Adipose tissue (tissue), 3 donors: ENCODE data around the gene DGKH. TPM values are rescaled to one million over a fixed set of nuclear protein-coding genes. Genes with fewer than 3 reads are reported as not detected.

Source experiments
- H3K27ac ChIP-seq: one replicate; pipeline ENCODE4 v1.5.1; 2013; ENCODE audit warnings: low read depth, low read length
- WGBS, 3 donors: extraction: QIAGEN DNeasy Blood & Tissue Kit; methylation state at CpG; one replicate each; pipeline ENCODE4 v1.1.7; 2013; 5-methylcytosine and 5-hydroxymethylcytosine counted together
- polyA plus RNA-seq, 3 donors: library from polyadenylated mRNA; stranded (reverse); fragments of 200-250 nt; gene quantifications; one replicate each; pipeline ENCODE4 v1.2.3, GENCODE V29; 2013
- donor health status: healthy with polysubstance abuse.
- donor health status: Bipolar disorder and iron deficiency.
- donor health status: healthy.

The DGKH gene
- polyA plus RNA-seq, 3 donors, result 0.47 to 1.7 (median 1.4) TPM

DNA sequence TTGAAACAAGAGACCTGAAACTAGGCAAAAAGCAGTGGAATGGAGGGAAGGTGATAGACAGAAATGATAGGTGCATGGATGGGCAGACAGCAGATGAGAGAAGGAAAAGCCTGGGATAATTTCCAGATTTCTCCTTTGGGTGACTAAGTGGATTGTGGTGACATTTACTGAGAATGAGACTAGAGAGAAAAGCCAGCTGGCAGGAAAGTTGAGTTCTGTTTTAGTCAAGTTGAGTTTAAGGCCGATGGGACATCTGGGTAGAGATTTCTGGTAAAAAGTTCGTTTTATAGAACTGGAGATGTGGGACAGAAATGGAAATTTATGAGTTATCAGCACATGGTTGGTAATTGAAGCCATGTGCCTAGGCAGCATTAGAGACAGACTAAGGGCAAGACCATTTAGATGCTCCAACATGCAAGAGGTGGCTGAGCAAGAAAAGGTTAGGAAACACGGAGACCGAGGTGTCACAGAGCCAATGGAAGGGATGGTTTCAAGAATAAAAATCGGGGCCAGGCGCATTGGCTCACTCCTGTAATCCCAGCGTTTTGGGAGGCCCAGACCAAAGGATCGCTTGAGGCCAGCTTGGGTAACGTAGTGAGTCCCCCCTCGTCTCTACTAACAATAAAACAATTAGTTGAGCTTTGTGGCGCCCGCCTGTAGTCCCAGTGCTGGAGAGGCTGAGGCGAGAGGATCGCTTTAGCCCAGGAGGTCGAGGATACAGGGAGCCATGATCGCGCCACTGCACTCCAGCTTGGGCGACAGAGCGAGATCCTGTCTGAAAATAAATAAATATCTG is 9.6 kb upstream of the DGKH start:
- WGBS, 3 donors, result 92 to 94% (median 92%) methylated on average over 19 of the region's 19 CpGs
- H3K27ac ChIP-seq, result no peak overlapping the region

DNA sequence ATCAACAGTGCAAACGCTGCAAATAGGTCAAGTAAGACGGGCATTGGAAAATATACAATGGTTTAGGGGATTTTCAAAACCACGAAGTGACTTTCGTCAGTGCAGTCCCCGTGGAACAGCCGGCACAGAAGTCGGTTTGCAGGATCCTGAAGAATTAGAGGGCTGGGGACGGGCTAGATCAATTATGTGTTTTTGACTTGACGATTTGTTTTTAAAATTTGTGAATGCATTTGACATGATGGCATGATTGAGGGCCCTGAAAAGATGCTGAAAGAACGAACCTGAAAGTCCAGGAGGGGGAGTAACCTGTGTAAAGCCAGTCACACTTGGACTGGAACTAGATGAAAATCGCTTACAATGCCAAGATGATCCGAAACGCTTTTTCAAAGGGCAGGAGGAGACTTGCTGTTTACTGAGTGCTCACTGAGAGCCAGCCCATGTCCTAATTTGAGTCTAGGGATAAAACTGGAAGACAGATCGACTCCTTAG is 8.9 kb upstream of the DGKH start:
- H3K27ac ChIP-seq, result no peak overlapping the region
- WGBS, 3 donors, result 20 to 27% (median 21%) methylated on average over 14 of the region's 14 CpGs

DNA sequence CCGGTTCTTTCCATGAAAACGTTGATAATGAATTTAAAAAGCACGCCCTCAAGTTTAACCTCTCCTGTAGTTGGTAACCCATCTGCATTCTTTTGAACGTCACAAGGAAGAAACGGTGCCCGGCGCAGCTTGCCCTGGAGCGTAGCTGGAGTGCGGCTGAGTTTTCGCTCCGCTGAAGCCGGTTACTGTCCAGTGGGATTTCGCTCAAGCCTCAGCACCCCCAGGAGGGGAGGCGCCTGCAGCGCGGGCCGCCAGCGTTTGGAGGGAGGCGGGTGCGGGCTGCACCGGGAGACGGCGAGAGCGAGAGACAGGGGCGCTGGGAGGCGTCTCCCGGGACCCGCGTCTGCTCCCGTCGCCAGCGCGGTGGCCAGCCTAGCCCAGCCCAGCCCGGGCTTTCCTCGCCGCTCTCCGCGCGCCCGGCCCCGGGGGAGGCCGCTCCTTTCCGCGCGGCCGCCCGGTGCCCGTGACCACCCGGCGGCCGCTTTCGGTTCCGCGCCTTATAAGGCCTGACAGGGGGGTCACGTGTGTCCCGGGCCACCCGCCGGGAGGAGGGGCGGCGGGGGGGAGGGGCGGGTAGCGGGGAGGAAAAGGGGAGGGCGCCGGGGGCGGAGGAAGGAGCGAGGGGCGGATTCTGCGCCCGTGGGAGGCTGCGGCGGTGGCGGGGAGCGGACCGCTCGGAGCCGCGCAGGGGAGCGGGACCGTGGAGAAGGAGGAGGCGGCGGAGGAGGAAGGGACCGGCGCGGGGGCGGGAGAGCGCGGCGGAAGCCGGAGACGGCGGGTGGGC is 8.3 kb upstream of the DGKH start:
- peak overlapping the region; percentile 55 for H3K27ac ChIP-seq
- 0 to 1% (median 0%) methylated on average over 69 to 90 of the region's 91 CpGs for WGBS, 3 donors

DNA sequence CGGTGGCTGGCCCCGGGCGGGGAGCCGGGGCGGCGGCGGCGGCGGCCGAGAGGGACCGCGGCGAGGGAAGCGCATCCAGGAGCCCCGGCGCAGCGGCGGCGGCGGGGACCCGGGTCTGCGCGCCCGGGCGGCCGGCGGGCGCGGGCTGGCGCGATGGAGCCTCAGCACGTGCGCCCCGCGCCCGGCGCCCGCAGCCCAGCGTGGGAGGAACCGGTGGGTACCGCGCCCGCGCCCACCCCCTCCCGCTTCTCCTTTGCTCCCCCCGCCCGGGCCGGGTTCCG is 7.8 kb upstream of the DGKH start:
- H3K27ac ChIP-seq, result peak overlapping the region; percentile 55
- 0 to 1% (median 0%) methylated on average over 12 to 47 of the region's 49 CpGs for WGBS, 3 donors

DNA sequence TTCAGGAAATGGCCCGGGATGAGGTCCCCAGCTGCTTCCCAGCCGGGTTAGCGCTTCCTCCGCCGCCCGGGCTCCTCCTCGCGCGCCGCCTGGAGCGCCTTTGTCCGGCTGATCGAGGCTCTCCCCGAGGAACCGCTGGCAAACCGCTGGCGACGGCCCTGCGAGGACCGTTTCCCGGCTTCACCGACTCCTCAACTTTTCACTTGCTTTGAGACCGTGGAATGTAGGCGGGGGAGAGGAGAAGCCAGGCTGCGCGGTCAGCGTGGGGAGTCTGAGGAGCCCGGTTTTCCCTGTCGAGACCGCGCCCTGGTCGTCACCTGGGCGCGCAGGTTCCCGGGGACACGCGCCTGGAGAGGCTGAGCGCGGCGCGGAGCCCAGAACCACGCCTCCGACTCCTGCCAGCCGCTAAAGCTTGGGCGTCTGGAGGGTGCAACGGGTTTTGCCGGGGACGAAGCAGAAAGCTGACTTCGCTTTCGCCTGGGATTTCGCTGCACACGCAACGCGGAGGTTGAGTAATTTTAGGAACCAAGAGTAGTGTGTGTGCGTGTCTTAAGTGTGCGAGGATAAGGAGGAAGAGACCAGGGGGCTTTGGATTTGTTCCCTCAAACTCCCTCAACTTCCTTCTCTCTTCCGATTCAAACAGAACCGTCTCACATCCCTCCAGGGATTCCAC is 7.3 kb upstream of the DGKH start:
- WGBS, 3 donors, result 0 to 1% (median 1%) methylated on average over 57 to 58 of the region's 58 CpGs
- peak overlapping the region; percentile 55 for H3K27ac ChIP-seq

DNA sequence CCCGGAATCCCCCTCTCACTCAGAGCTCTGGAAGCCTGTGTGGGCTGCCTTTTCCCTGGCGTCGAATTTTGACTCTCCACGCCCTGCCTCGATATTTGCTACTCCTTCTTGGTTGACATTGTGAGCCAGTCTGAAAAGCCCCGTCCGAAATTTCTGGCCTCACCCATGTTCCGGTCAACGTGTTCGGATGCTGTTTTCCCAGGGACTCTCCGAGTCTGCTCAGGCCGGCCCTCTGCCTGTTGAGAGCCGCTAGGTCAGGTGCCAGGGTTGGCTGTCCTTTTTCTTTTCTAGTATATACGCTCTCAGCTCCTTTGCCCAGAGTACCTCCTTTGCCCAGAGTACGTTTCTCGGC is 6.8 kb upstream of the DGKH start:
- 4 to 8% (median 6%) methylated on average over 16 of the region's 16 CpGs for WGBS, 3 donors
- no peak overlapping the region for H3K27ac ChIP-seq

DNA sequence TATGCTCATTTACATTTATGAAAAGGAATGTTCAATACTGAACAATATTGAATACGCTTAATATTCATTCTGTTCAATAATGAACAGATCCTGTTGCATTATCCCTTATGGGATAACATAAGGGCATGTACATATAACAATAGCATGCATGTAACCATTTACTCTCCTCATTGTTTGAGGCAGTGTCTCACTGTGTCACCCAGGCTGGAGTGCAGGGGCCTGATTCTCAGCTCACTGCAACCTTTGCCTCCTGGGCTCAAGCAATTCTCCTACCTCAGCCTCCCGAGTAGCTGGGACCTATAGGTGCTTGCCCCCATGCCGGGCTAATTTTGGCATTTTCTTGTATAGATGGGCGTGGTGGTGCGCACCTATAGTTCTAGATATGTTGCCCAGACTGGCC is 4.8 kb upstream of the DGKH start:
- no peak overlapping the region for H3K27ac ChIP-seq
- 80 to 99% (median 98%) methylated on average over 5 of the region's 5 CpGs for WGBS, 3 donors

DNA sequence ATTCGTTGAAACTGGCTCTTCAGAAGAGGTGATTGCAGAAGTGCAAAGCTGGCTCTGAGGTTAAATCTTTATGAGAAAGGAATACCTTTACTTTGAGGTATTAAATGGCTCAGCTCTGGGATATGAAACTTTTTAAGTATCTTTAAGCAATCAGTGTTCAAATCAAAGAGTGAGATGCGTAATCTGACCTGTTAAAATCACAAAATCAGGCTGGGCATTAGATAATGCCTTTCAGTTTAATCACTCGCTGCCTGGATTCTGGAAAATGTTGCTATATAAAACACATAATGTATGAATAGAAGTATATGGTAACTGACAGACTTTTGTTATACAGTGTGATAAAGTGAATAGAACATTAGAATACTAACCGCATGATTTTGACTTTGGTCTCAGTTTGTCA is 2.0 kb upstream of the DGKH start:
- no peak overlapping the region for H3K27ac ChIP-seq
- 94 to 98% (median 94%) methylated on average over 4 of the region's 4 CpGs for WGBS, 3 donors

DNA sequence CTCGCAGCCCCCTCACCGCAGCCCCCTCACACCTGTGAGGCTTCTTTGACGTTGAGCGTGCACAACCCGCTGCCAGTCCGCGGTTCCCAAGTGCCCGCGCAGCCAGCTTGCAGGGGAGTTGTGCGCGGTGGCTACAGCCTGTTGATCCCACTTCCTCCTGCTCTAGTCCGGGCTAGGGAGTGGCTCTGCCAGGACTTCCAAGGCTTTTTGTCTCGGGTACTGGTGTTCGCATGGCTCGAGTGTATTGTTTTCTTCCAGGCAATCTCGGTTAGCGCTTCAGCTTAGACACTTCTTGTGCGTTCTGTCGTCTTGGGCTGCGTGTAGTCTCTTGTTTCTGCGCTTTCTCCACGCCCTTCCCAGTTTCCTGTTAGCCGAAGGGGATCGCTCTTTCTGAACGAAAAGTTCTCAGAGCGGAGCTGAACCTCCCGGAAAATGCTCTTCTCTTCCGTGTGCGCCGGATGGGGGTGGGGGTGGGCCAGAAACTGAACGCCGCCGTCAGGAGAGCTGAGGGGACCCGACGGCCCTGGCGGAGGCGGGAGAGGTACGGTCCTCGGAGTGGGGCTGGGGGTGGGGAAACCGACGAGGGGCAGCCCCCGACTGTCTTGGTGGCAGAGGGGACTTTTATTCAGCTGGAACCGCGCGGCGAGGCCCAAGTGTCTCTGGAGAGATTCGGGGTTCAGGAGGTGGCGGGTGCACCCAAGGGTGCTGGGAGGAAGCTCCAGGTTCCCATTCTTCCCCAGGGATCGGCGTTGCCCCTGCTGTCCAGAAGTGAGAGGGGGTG is 697 bp upstream of the DGKH start:
- WGBS, 3 donors, result 1 to 2% (median 2%) methylated on average over 41 to 50 of the region's 50 CpGs
- H3K27ac ChIP-seq, result no peak overlapping the region

DNA sequence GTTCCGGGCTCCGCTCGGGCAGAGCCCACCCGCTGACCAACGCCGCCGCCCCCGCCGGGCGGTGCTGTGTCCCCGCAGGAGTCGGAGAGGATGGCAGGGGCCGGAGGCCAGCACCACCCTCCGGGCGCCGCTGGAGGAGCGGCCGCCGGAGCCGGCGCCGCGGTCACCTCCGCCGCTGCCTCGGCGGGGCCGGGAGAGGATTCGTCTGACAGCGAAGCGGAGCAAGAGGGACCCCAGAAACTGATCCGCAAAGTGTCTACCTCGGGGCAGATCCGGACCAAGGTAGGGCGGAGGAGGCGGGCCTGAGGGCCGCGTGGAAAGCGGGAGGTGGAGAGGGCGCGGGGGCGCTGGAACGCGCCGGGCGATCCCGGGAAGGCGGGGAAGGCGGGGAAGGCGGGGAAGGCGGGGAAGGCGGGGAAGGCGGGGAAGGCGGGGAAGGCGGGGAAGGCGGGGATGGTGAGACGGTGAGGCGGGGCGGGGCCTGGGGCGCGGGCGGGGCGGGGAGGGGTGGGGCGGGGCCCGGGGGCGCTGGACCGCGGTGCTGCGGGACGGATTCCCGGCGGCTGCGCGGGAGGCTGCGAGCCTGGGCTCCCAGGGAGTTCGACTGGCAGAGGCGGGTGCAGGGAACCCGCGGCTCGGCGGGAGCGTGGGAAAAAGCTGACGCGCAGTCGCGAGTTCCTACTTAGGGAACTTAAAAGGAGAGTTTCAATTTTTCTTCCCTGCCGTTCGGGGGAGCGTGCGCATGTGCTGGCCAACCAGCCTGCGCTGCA is 421 bp downstream of the DGKH start:
- no peak overlapping the region for H3K27ac ChIP-seq
- WGBS, 3 donors, result 0% methylated on average over 55 to 91 of the region's 91 CpGs

DNA sequence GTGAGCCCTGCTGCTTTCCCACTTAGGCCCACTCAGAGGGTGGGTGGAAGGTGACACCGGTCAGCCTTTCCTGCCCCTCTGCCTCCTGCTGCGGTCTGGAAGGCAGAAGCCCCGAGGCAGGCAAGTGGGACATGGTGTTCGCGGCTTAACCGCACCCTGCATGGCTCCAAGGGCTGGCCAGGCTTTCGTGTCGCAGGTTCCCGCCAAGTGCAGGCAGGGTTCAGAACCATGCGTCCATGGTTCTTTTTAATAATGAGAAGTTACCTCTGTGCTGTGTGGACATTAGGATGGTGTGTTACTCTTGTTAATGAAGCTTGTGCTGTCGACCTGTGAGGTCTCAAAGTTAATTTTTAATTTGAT is 986 bp downstream of the DGKH start:
- WGBS, 3 donors, result 3 to 8% (median 4%) methylated on average over 11 of the region's 11 CpGs
- no peak overlapping the region for H3K27ac ChIP-seq

DNA sequence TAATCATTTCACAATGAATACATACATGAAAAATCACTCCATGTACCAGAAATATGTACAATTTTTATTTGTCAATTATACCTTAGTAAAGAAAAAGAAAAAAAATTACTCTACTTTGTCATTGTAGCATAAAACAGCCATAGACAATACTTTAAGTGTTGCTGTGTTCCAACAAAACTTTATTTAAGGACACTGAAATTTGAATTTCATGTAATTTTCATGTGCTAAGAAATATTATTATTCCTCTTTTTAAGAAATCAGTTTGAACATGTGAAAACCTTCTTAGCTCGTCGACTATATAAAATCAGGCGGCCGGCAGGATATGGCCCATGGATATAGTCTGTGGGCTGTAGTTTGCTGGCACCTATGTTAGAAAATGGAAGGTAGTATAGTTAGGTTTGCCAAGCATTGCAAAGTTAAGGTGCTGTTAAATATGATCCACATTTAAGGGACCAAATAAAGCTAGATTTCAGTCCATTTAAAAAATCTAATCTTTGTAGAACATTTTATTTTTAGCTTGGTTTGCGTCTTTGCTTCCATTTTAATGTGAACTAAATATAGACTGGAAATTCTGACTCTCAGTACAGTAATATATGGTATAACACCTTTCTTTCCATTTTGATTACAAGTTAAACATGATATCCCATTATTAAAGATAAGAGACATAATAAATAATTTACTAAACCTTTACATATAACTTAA is 6.5 kb downstream of the DGKH start:
- H3K27ac ChIP-seq, result no peak overlapping the region
- 85 to 88% (median 86%) methylated on average over 5 of the region's 5 CpGs for WGBS, 3 donors

DNA sequence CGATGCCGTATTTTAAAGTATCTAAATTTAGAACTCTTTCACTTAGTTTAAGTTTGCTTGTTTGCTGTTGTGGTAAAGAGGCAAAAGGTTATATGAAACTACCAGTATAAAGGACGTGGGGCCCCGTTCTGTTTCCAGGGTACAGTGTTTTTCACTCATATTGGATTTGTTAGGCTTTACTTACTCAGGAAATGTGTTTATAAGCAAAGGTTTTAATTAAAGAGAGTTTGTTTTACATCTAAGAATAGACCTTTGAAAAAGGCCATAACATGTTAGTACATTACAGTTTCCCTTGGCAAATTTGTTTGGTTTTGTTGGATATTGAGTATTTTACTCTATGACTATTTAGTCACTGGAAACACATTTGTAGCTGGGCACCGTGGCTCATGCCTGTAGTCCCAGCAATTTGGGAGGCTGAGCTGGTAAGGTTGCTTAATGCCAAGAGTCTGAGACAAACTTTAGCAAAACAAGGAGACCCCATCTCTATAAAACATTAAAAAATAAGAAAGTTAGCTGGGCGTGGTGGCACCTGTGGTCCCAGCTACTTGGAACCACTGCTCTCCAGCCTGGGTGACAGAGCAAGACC is 7.1 kb downstream of the DGKH start:
- 70 to 86% (median 74%) methylated on average over 6 of the region's 6 CpGs for WGBS, 3 donors
- H3K27ac ChIP-seq, result no peak overlapping the region

DNA sequence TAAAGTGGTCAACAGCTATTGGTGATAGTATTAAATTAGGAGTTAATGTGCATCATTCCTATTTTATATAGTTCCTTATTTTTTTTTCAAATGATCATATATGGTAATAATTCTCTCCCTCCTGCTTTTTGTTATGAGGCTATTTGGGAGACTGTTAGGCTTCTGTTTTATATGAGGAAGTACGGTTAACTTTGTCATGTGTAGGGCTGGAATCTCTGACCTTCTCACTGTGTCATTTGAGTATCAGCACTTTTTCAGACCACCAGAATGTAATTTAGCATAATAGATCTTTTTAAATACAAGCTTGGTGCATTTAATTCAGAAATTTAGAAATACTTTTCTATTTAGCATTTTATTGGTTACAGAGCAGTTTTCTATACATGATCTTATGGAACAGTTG is 7.7 kb downstream of the DGKH start:
- no peak overlapping the region for H3K27ac ChIP-seq
- WGBS, 3 donors, result 52 to 76% (median 71%) methylated on average over 1 of the region's 1 CpG

DNA sequence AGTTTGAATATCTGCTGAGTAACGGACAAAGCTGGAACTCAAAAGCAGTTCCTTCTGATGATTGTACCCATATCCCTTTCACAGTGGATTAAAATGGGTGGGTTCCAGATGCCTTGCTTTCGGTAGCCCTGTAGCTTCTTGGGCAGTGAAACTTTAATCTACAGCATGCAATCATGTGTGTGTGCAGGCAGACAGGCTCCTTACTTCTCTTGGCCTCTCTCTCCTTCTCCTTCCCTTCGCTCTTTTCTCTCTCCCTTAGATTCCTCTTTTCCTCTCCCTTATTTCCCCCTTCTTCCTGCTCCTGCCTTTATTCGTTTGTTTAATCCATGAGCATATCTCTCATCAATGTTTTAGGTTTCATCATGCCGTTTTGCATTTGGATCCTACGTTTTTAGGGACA is 8.1 kb downstream of the DGKH start:
- H3K27ac ChIP-seq, result no peak overlapping the region
- 77 to 88% (median 84%) methylated on average over 6 of the region's 6 CpGs for WGBS, 3 donors

DNA sequence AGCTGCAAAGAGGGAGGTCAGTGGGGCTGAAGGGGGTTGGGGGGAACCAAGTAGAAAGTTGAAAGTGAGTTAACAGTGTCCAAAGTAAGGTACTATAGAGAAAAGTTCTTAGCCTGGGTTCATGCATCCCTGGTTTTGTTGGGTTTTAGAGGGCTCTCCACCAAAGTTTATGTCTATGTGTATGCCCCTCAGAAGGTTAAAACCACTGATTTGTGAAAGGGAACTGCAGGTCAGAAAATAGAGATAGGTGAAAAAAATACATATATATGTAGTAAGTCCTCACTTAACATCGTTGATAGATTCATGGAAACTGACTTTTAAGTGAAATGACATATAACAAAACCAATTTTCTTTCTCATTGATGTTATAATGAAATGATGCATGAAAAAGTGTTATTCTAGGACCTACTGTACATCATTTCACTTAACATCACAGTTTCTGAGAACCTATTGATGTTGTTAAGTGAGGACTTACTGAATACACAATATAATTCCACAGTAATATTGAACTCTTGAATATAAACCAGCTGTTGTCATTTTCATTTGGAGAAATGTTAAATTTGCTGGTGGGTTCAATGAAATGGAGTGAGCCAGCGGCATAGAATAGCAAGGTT is 9.6 kb downstream of the DGKH start:
- WGBS, 3 donors, result 91 to 95% (median 94%) methylated on average over 2 of the region's 2 CpGs
- no peak overlapping the region for H3K27ac ChIP-seq

DNA sequence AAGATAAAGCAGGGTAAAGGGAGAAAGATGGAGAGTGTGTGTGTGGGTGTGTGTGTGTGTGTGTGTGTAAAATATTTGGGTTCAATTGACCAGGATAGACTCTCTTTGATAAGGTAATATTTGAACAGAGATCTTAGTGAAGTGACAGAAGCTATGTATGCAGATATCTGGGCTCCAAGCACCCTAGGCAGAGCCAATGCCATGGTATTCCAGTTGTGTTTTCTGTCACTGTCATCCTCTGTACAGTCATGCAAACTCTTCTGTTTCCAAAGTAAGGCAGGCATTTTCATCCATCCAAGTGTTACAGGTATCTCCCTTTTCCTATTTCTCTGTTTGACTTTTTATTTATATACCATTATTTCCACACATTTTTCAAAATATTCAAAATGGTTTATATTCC is 13.5 kb downstream of the DGKH start:
- H3K27ac ChIP-seq, result no peak overlapping the region
